GM18861 (cell line): ENCODE measurements around the gene GPC6.

Source experiments
- ATAC-seq: cut with Tn5 transposase; IDR thresholded peaks from one replicate; pipeline ENCODE4 v1.9.1; 2021; ENCODE audit not compliant: unreplicated experiment

GPC6 gene

DNA sequence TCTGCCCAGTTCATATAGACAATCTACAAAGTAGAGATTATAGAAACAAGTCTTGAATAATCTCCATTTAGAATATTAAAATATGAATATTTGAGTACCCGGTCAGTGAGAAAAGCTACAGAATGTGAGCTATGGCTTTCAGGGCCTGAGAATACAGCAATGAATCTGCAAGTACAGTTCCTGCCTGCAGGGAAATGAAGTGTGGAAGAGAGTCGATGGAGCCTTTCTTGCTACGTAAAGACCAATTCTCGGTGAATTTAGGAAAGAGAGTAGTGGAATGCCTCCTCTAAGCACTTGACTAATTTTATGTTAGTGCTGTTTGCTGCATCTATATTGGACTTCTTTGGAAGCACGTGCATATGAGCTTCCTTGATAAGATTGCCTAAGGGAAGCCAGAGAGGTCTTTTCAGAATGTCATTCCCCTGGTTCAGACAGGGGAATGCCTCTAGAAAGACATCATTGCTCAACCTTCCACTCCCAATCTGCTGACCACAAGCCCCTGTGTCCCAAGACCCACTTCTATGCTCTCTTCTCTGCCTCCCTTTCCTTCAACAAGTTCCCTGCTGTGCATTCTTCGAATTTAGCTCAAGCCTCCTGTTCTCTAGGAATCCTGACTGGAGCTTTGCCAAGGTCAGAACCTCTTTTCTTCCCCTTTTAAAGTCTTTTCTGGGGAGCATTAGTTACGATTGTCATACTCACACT lies 41.9 kb downstream of the GPC6 start:
- ATAC-seq: no peak

- no peak for ATAC-seq
Measured at GRCh38 chr13:93270769-93271742, 44.4 kb downstream of the GPC6 start.

- ATAC-seq: no peak
Measured at GRCh38 chr13:93279982-93280381, 53.4 kb downstream of the GPC6 start.

DNA sequence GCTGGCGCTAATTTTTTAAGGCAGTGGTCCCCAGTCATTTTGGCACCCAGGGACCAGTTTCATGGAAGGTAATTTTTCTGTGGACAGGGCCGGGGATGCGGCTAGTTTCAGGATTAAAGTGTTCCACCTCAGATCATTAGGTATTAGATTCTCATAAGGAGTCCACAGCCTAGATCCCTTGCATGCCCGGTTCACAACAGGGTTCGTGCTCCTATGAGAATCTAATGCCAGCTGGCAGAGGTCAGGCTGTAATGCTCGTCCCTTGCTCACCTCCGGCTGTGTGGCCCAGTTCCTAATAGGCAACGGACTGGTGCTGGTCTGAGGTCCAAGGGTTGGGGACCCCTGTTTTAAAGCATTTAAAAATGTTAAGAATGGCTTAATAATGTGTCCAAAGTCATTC lies 54.1 kb downstream of the GPC6 start:
- no peak for ATAC-seq

DNA sequence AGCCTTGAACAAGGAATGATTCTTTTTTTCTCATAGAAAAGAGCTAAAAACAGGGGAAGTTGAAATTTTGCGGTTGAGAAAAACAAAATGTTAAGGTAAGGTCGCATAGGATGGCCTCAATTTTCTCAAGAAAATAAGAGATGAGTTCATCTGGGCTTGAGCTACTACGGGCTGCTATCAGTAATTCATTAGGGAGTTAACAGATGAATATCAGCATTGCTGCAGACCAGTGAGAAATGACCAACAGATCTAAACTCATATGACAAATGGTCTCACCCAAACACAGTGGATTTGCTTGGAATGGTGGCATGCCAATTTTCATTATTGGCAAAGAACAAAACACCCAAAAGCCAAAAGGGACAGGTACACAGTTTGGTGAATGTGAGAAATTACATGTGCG lies 56.6 kb downstream of the GPC6 start:
- no peak for ATAC-seq

GRCh38 chr13:93284064-93284463 lies 57.5 kb downstream of the GPC6 start:
- ATAC-seq: no peak

GRCh38 chr13:93286047-93286446 lies 59.4 kb downstream of the GPC6 start:
- no peak for ATAC-seq

DNA sequence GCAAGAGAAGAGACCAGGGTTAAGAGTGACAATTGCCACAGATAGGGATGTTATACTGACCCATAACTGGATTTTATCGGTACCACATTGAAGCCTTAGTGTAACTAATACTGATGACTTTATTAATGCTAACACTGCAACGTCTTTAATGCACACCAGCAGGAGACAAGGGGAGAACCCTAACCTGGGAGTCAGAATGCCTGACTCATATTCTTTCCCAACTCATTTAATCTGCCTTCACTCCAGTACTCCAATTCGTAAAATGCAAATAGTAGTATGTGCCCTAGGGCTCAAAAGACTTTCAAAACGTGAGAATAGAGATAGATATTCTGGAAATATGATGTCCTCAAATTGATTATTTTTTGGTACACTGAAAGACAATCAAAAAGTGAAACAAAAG lies 62.4 kb downstream of the GPC6 start:
- no peak for ATAC-seq

- no peak for ATAC-seq
Measured at GRCh38 chr13:93289842-93290241, 63.2 kb downstream of the GPC6 start.

DNA sequence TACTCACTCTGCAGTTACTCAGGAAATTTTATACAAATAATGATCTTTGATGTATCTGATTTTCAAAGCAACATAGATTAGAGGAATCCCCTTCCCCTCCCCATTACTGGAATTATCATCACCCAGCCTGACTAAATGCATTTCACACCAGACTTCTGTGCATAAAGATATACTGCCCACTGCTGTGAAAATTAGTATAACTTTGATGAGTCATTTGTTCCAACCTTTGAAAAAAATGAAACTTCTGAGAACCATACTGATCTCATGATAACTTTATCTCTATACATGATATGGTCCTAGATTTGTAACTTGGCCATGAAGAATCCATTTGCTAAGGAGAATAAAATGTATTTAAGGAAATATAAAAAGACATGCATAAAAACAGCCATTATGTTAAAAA lies 63.9 kb downstream of the GPC6 start:
- ATAC-seq: no peak

DNA sequence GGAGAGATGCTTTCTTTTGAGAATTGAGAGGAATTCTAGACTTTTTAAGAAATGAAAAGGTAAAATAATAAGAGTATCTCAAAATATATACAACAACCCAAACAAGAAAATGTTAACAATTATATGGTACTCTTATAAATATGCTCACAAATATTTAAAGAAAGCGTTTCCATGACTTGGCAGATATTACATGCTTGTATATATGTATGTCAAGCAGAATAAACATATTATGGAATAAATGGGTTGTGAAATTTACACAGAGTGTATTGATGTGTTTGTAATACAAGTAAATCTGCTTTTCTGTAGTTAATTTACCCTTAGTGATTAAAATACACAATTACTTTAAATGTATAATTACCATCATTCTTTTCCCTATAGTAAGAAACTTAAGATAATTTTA lies 65.8 kb downstream of the GPC6 start:
- no peak for ATAC-seq

DNA sequence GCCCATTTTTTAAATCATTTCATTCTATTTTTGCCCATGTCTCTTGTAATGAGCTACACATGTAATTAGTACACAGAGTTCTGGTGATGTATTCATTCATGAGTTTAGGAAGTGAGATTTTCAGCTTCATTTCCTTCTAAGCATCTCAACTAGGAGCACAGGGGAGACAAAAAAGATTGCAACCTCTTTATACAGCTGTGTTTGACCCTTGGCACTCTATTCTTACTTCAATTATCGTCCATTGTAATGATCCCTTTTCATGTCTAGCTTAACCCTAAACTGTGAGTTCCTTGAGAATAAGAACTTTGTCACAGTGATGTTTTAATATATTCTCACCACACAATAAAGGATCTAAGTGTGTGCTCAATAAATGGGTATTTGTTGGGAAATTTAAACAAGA lies 67.1 kb downstream of the GPC6 start:
- no peak for ATAC-seq

- no peak for ATAC-seq
Measured at GRCh38 chr13:93296584-93296983, 70.0 kb downstream of the GPC6 start.

GRCh38 chr13:93298713-93299112 lies 72.1 kb downstream of the GPC6 start:
- no peak for ATAC-seq

GRCh38 chr13:93304134-93304533 lies 77.5 kb downstream of the GPC6 start:
- ATAC-seq: no peak

GRCh38 chr13:93304868-93305613 lies 78.4 kb downstream of the GPC6 start:
- ATAC-seq: no peak

- no peak for ATAC-seq
Measured at GRCh38 chr13:93305886-93306285, 79.3 kb downstream of the GPC6 start.

- ATAC-seq: no peak
Measured at GRCh38 chr13:93307136-93307535, 80.5 kb downstream of the GPC6 start.

GRCh38 chr13:93307651-93308050 lies 81.0 kb downstream of the GPC6 start:
- no peak for ATAC-seq

DNA sequence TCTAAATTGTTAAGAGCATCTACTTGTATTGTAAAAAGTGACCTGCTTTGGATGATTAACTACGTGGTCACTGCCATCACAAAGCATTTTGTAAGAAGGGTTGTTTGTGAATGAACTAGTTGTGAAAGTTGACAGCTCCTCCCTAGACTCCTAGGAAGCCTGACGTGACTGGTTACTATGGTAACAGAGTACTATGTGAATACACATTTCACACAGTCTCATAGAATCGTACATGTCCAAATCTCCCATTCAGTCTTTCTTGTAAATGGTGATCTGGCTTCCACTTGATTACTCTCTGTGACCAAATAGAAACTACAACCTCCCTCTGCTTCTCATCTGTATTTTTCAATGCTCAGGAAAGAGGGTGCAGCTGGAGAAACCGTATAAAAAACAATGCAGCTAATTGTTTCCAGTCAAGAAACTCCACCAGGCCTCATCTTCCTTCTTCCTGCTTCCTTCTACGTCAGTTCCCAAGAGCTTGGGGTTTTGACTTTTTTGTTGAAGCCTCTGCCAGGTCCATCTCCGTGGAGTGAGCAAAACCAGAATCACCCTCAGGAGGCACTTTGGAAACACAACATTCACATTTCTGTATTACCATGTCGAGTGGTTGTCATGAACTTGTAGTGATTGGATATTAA lies 83.4 kb downstream of the GPC6 start:
- no peak for ATAC-seq

GRCh38 chr13:93316841-93317240 lies 90.2 kb downstream of the GPC6 start:
- ATAC-seq: no peak
